Right ventricle myocardium superior (tissue), 1 donor: Measurements from ENCODE around the gene CARM1. TPM values are rescaled to one million over a fixed set of nuclear protein-coding genes. Genes with fewer than 3 reads are reported as not detected.
"Not testable (repeated sequence)": the region's sequence is repeated elsewhere in the genome, so short reads cannot be mapped to it uniquely, and the experiment has no call there.

Source experiments
- ATAC-seq: fragments of 200-7000 bp; cut with Tn5 transposase; one replicate; pipeline ENCODE4 v1.9.1; 2020; ENCODE audit warnings: mild to moderate bottlenecking; ENCODE audit not compliant: poor library complexity
- DNase-seq: peaks from one replicate; pipeline ENCODE4 v3.0.0-alpha.2; 2020
- intact Hi-C: fragments of 100-400 bp; cut with DNase I; formaldehyde crosslinking; loops from one replicate; pipeline ENCODE4 v1.11.2; 2022
- microRNA-seq: library from miRNA; unstranded; fragments of <30 nt; microRNA quantifications from one replicate; pipeline ENCODE4 v1.2.0, GENCODE V29; 2020
- total RNA-seq: library from RNA; stranded (reverse); fragmentation: NEBNext Ultra II Directional; extraction: Animal tissue kit (Norgen Biotek cat#: 25700); gene quantifications from one replicate; pipeline ENCODE4 v1.2.1, GENCODE V29; 2021
- donor health status: DM: no; HTN: yes; CAD: no; lungs with severe emphysema.

Gene CARM1
- total RNA-seq, 1 donor from 2014 or later: 29.9 TPM

- DNase-seq: no peak
- intact Hi-C loops: no loop called here
- no peak for ATAC-seq
Measured at GRCh38 chr19:10952809-10953208, 81.5 kb downstream of the CARM1 start.

- intact Hi-C loops, DNase-seq, ATAC-seq: not testable (repeated sequence)
Measured at GRCh38 chr19:10959277-10959968, 88.1 kb downstream of the CARM1 start.

- peak; percentile 98 for ATAC-seq
- DNase-seq: peak; percentile 99
- intact Hi-C loops: no loop called here
Measured at GRCh38 chr19:10960314-10961072, 89.1 kb downstream of the CARM1 start, which contains the start of gene SMARCA4. SMARCA4 (plus strand) TSS chr19:10961030; CDS start chr19:10984152, 23,122 bp downstream.

- DNase-seq (peak; percentile 47), ATAC-seq (peak; percentile 46)
- intact Hi-C loops: no loop called here
Measured at GRCh38 chr19:10961073-10961860, 89.9 kb downstream of the CARM1 start.

- ATAC-seq (no peak), DNase-seq (no peak)
- intact Hi-C loops: no loop called here
Measured at GRCh38 chr19:10962863-10963262, 91.5 kb downstream of the CARM1 start.

GRCh38 chr19:10963865-10964264 is 92.5 kb downstream of the CARM1 start:
- intact Hi-C loops: no loop called here
- ATAC-seq (no peak), DNase-seq (no peak)

- ATAC-seq: no peak
- intact Hi-C loops: no loop called here
- no peak for DNase-seq
Measured at GRCh38 chr19:10964903-10965302, 93.5 kb downstream of the CARM1 start.

- DNase-seq (no peak), ATAC-seq (no peak)
- intact Hi-C loops: no loop called here
Measured at GRCh38 chr19:10965398-10965797, 94.0 kb downstream of the CARM1 start.

- ATAC-seq (no peak), DNase-seq (no peak)
- intact Hi-C loops: no loop called here
Measured at GRCh38 chr19:10966809-10967208, 95.5 kb downstream of the CARM1 start.

GRCh38 chr19:10968527-10969135 is 97.3 kb downstream of the CARM1 start:
- no peak for ATAC-seq
- intact Hi-C loops: no loop called here
- no peak for DNase-seq

GRCh38 chr19:10971107-10971726 is 99.9 kb downstream of the CARM1 start:
- ATAC-seq (no peak), DNase-seq (no peak)
- intact Hi-C loops: no loop called here

Small RNA genes lying within 50 kb of the gene (microRNA-seq; reads per million reads assigned to microRNA genes)
- gene MIR6793: not detected

Other genes with a start within 250 kb of the CARM1 start
- gene SLC44A2, start 246.0 kb upstream of the CARM1 start, total RNA-seq: 62.3 TPM
- gene ILF3, start 217.2 kb upstream of the CARM1 start, total RNA-seq: 91.7 TPM
- gene QTRT1, start 170.1 kb upstream of the CARM1 start, total RNA-seq: 24.8 TPM
- 180 TPM for gene DNM2, start 153.5 kb upstream of the CARM1 start, total RNA-seq
- 30.8 TPM for gene TMED1, start 35.3 kb upstream of the CARM1 start, total RNA-seq
- 0.59 TPM for gene C19orf38, start 23.1 kb upstream of the CARM1 start, total RNA-seq
- gene YIPF2, start 57.1 kb downstream of the CARM1 start, total RNA-seq: 13.7 TPM
- 11.8 TPM for gene TIMM29, start 57.3 kb downstream of the CARM1 start, total RNA-seq
- gene SMARCA4, start 89.5 kb downstream of the CARM1 start, total RNA-seq: 34.7 TPM
- 9.8 TPM for gene LDLR, start 217.9 kb downstream of the CARM1 start, total RNA-seq